ENCODE results near the gene LUC7L. TPM values are rescaled to one million over a fixed set of nuclear protein-coding genes. Genes with fewer than 3 reads are reported as not detected.

Gene LUC7L
- total RNA-seq, 2 experiments from 2014 or later = 94.8 to 98.4 TPM

- CTCF ChIA-PET = no interaction called here
- peaks cover 0 to 3% of the 10 kb centered on the region in 2 experiments for H3K9me3 ChIP-seq (ENCODE audit: control insufficient read depth in 1 of 2, insufficient read depth in 1 of 2, low read length in 2 of 2)
- no peak overlapping the region for H3K27ac ChIP-seq (ENCODE audit: low read depth in 1 of 2, low read length in 2 of 2)
- Mint-ChIP-seq H3K27ac (no peak overlapping the region), H3K27me3 (peaks cover 24% of the 10 kb centered on the region), H3K4me3 (no peak overlapping the region), H3K9me3 (no peaks in the 10 kb centered on the region), H3K36me3 (ENCODE audit: low read depth) (no peaks in the 10 kb centered on the region), H3K4me1 (ENCODE audit: low read depth) (no peaks in the 10 kb centered on the region)
- POLR2A ChIA-PET = no interaction called here
- peaks cover 6% of the 10 kb centered on the region for H3K4me1 ChIP-seq (ENCODE audit: insufficient read depth, low read length)
- no peak for ATAC-seq (ENCODE audit: poor library complexity)
- H3K36me3 ChIP-seq (ENCODE audit: insufficient read depth, low read length) = no peaks in the 10 kb centered on the region
- TF ChIP-seq, protein P1, sequence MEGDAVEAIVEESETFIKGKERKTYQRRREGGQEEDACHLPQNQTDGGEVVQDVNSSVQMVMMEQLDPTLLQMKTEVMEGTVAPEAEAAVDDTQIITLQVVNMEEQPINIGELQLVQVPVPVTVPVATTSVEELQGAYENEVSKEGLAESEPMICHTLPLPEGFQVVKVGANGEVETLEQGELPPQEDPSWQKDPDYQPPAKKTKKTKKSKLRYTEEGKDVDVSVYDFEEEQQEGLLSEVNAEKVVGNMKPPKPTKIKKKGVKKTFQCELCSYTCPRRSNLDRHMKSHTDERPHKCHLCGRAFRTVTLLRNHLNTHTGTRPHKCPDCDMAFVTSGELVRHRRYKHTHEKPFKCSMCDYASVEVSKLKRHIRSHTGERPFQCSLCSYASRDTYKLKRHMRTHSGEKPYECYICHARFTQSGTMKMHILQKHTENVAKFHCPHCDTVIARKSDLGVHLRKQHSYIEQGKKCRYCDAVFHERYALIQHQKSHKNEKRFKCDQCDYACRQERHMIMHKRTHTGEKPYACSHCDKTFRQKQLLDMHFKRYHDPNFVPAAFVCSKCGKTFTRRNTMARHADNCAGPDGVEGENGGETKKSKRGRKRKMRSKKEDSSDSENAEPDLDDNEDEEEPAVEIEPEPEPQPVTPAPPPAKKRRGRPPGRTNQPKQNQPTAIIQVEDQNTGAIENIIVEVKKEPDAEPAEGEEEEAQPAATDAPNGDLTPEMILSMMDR (IDR thresholded peaks at IDR 0.05) = no peak
- intact Hi-C loops (cut with DNase I, micrococcal nuclease) = no loop called here
- H3K27me3 ChIP-seq (ENCODE audit: control insufficient read depth in 1 of 2, insufficient read depth in 2 of 2, low read length in 2 of 2) = peaks cover 12 to 14% of the 10 kb centered on the region in 2 experiments
- H3K4me3 ChIP-seq (ENCODE audit: low read length) = no peak overlapping the region
- no peak for DNase-seq
These were observed 43.6 kb upstream of the LUC7L start for GRCh38 chr16:272633-273546.

- Histone ChIP-seq H3K4me1 (ENCODE audit: insufficient read depth, low read length) (peaks cover 10% of the 10 kb centered on the region), H3K9me3 (ENCODE audit: control insufficient read depth in 1 of 2, insufficient read depth in 1 of 2, low read length in 2 of 2) (peaks cover 0 to 3% of the 10 kb centered on the region in 2 experiments), H3K36me3 (ENCODE audit: insufficient read depth, low read length) (no peaks in the 10 kb centered on the region), H3K27me3 (ENCODE audit: control insufficient read depth in 1 of 2, insufficient read depth in 2 of 2, low read length in 2 of 2) (peaks cover 7 to 11% of the 10 kb centered on the region in 2 experiments), H3K4me3 (ENCODE audit: low read length) (no peak overlapping the region), H3K27ac (ENCODE audit: low read depth in 1 of 2, low read length in 2 of 2) (no peak overlapping the region)
- ChIA-PET CTCF (interaction anchor here (0.6 kb wide), 1 partner anchor 62 kb away, joined by 3 read pairs; no protein-coding TSS in a partner anchor), POLR2A (no interaction called here)
- H3K9me3 Mint-ChIP-seq = no peaks in the 10 kb centered on the region
- no peak overlapping the region for H3K27ac Mint-ChIP-seq
- no peak for ATAC-seq (ENCODE audit: poor library complexity)
- no peaks in the 10 kb centered on the region for H3K4me1 Mint-ChIP-seq (ENCODE audit: low read depth)
- H3K27me3 Mint-ChIP-seq = peaks cover 9% of the 10 kb centered on the region
- peaks cover 7% of the 10 kb centered on the region for H3K36me3 Mint-ChIP-seq (ENCODE audit: low read depth)
- no peak overlapping the region for H3K4me3 Mint-ChIP-seq
- intact Hi-C loops (cut with DNase I, micrococcal nuclease) = no loop called here
- DNase-seq = no peak
- TF ChIP-seq, protein P1 (IDR thresholded peaks at IDR 0.05) = no peak
These were observed 41.4 kb upstream of the LUC7L start for GRCh38 chr16:270381-271255.

DNA sequence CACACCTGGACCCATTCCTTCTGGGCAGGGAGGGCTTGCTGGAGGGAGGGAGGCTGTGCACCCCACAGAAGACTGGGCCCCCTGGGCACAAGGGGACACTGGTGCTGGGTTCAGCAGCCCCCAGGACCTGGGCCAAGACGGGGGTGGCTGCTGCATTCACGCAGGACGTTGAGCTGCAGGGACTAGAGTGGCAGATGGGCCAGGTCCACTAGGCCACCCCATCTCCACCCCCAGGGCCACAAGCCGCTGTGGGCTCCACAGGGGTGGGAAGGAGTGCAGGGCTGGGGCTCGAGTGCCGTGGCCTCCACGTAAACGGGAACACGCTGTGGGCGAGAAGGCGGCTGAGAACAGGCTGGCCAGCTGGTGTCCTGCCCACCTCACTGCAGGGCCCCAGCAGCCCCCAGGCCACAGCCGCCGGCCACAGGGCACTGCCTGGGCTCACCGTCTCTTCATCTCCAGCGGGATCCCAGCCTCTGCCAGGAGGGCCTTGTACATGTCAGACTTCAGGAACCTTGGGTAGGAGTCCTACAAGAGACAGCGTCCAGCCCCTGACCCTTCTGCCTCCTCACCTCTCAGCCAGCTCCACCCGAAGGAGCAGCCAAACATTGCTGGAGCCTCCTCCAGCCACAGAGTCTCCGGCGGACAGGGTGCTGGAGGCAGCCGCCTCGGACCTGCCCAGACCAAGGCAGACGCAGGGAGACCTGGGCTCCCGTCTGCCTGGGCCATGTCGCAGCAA lies 40.0 kb upstream of the LUC7L start:
- Histone ChIP-seq H3K4me3 (ENCODE audit: low read length) (no peak overlapping the region), H3K27me3 (ENCODE audit: control insufficient read depth in 1 of 2, insufficient read depth in 2 of 2, low read length in 2 of 2) (peaks cover 0 to 2% of the 10 kb centered on the region in 2 experiments), H3K4me1 (ENCODE audit: insufficient read depth, low read length) (peaks cover 7% of the 10 kb centered on the region), H3K9me3 (ENCODE audit: control insufficient read depth in 1 of 2, insufficient read depth in 1 of 2, low read length in 2 of 2) (peaks cover 0 to 3% of the 10 kb centered on the region in 2 experiments), H3K36me3 (ENCODE audit: insufficient read depth, low read length) (peaks cover 2% of the 10 kb centered on the region), H3K27ac (ENCODE audit: low read depth in 1 of 2, low read length in 2 of 2) (no peak overlapping the region)
- Mint-ChIP-seq H3K36me3 (ENCODE audit: low read depth) (peaks cover 7% of the 10 kb centered on the region), H3K9me3 (no peaks in the 10 kb centered on the region), H3K4me1 (ENCODE audit: low read depth) (no peaks in the 10 kb centered on the region), H3K27ac (no peak overlapping the region), H3K27me3 (peaks cover 5% of the 10 kb centered on the region), H3K4me3 (no peak overlapping the region)
- TF ChIP-seq, protein P1 (IDR thresholded peaks at IDR 0.05) = no peak
- ChIA-PET CTCF (no interaction called here), POLR2A (interaction anchor here (0.8 kb wide), 1 partner anchor 258 kb away, joined by 3 read pairs; no protein-coding TSS in a partner anchor)
- ATAC-seq (ENCODE audit: poor library complexity) (no peak), DNase-seq (no peak)
- intact Hi-C loops (cut with DNase I, micrococcal nuclease) = no loop called here

All from CD4-positive, alpha-beta T cell (primary cell).